HepG2 (cell line): ENCODE results near the gene GOLPH3. TPM values are rescaled to one million over a fixed set of nuclear protein-coding genes. Genes with fewer than 3 reads are reported as not detected.

Experiments used
- DMTF1 ChIP-seq: sonication (generic); formaldehyde crosslinking; IDR thresholded peaks from 2 replicates; pipeline ENCODE4 v1.4.0; 2020; ENCODE audit warnings: mild to moderate bottlenecking, missing genetic modification reagents
- MED13 ChIP-seq: sonication (generic); formaldehyde crosslinking; IDR thresholded peaks from 2 replicates; pipeline ENCODE4 v1.5.0; 2020; ENCODE audit warnings: missing genetic modification reagents
- PCBP2 ChIP-seq: fragments of 200-400 bp; formaldehyde crosslinking; optimal IDR thresholded peaks from 2 replicates; pipeline ENCODE3; 2018; ENCODE audit warnings: low read length, low read depth; ENCODE audit not compliant: poor library complexity, severe bottlenecking
- SETDB1 ChIP-seq: sonication (generic); formaldehyde crosslinking; IDR thresholded peaks from 2 replicates; pipeline ENCODE4 v1.5.1; 2020; ENCODE audit warnings: missing genetic modification reagents, mild to moderate bottlenecking, borderline replicate concordance
- SMAD9 ChIP-seq: sonication (generic); formaldehyde crosslinking; IDR thresholded peaks from 2 replicates; pipeline ENCODE4 v1.5.1; 2020; ENCODE audit warnings: mild to moderate bottlenecking, missing genetic modification reagents
- SOX6 ChIP-seq, 2 experiments: fragments of 450-650 bp in 1 of 2; sonication (generic) in 1 of 2; formaldehyde crosslinking in 1 of 2; IDR thresholded peaks; 2 replicates each; pipeline versions ENCODE4 v1.4.0 to v1.6.1; 2017 to 2020; ENCODE audit warnings: antibody characterized with exemption in 1 of 2, mild to moderate bottlenecking in 1 of 2, missing genetic modification reagents in 1 of 2
- TP53 ChIP-seq: sonication (generic); formaldehyde crosslinking; conservative IDR thresholded peaks from 2 replicates; pipeline ENCODE4 v1.4.0; 2020; ENCODE audit warnings: missing genetic modification reagents
- WIZ ChIP-seq: sonication (generic); formaldehyde crosslinking; IDR thresholded peaks from 2 replicates; pipeline ENCODE4 v1.5.1; 2020; ENCODE audit warnings: mild to moderate bottlenecking, missing genetic modification reagents
- ZFP91 ChIP-seq: sonication (generic); formaldehyde crosslinking; IDR thresholded peaks from 2 replicates; pipeline ENCODE4 v1.9.0; 2022; ENCODE audit warnings: missing genetic modification reagents, mild to moderate bottlenecking, borderline replicate concordance
- ZMYM3 ChIP-seq: sonication (generic); formaldehyde crosslinking; IDR thresholded peaks from 2 replicates; pipeline ENCODE4 v1.5.1; 2020; ENCODE audit warnings: mild to moderate bottlenecking, missing genetic modification reagents
- ZNF354B ChIP-seq: sonication (generic); formaldehyde crosslinking; IDR thresholded peaks from 2 replicates; pipeline ENCODE4 v1.8.0; 2022; ENCODE audit warnings: mild to moderate bottlenecking, missing genetic modification reagents
- ZNF414 ChIP-seq: sonication (generic); formaldehyde crosslinking; IDR thresholded peaks from 2 replicates; pipeline ENCODE4 v1.5.0; 2020; ENCODE audit warnings: missing genetic modification reagents
- ZNF572 ChIP-seq: sonication (generic); formaldehyde crosslinking; IDR thresholded peaks from 2 replicates; pipeline ENCODE4 v1.5.1; 2020; ENCODE audit warnings: mild to moderate bottlenecking, missing genetic modification reagents
- ZNF639 ChIP-seq: conservative IDR thresholded peaks from 2 replicates; pipeline ENCODE4 v1.6.1; 2018; ENCODE audit warnings: missing genetic modification reagents
- ZNF713 ChIP-seq: sonication (generic); formaldehyde crosslinking; IDR thresholded peaks from 2 replicates; pipeline ENCODE4 v1.4.0; 2020; ENCODE audit warnings: mild to moderate bottlenecking, missing genetic modification reagents
- ZNF747 ChIP-seq: sonication (generic); formaldehyde crosslinking; IDR thresholded peaks from 2 replicates; pipeline ENCODE4 v1.8.1; 2023; ENCODE audit warnings: missing genetic modification reagents, mild to moderate bottlenecking, borderline replicate concordance
- ZSCAN22 ChIP-seq: sonication (generic); formaldehyde crosslinking; IDR thresholded peaks from 2 replicates; pipeline ENCODE4 v1.4.0; 2020; ENCODE audit warnings: mild to moderate bottlenecking, missing genetic modification reagents
- polyA plus RNA-seq, 8 experiments: library from polyadenylated mRNA; depleted of rRNA in 3 of 8; stranded (reverse) in 7 of 8; unstranded in 1 of 8; fragments of >200 nt; fragmentation: Illumina TruSeq in 4 of 8; extraction: Trizol in 4 of 8; gene quantifications; 2 replicates each; pipeline versions ENCODE4 v1.2.1 to v1.2.3, GENCODE V29; 2011 to 2016; ENCODE audit warnings: low read depth in 4 of 8, missing spikeins in 1 of 8, mixed read lengths in 1 of 8; ENCODE audit not compliant: insufficient read depth in 1 of 8
- total RNA-seq, 5 experiments: library from RNA; depleted of rRNA; stranded (reverse); fragments of >200 nt; fragmentation: Illumina TruSeq; extraction: Trizol; gene quantifications; 2 replicates each; pipeline ENCODE4 v1.2.3, GENCODE V29; 2016; ENCODE audit warnings: low read depth in 1 of 5
- TF ChIP-seq, protein P1 (sequence below): sonication (generic); formaldehyde crosslinking; IDR thresholded peaks from 2 replicates; pipeline ENCODE4 v1.5.0; 2020; ENCODE audit warnings: missing genetic modification reagents

Gene GOLPH3
- total and polyA plus RNA-seq, 2 of the 13 experiments (the other 11 are each of a cell fraction or from before 2014, with no cell fraction given), result 59.5 to 84.5 TPM

DNA sequence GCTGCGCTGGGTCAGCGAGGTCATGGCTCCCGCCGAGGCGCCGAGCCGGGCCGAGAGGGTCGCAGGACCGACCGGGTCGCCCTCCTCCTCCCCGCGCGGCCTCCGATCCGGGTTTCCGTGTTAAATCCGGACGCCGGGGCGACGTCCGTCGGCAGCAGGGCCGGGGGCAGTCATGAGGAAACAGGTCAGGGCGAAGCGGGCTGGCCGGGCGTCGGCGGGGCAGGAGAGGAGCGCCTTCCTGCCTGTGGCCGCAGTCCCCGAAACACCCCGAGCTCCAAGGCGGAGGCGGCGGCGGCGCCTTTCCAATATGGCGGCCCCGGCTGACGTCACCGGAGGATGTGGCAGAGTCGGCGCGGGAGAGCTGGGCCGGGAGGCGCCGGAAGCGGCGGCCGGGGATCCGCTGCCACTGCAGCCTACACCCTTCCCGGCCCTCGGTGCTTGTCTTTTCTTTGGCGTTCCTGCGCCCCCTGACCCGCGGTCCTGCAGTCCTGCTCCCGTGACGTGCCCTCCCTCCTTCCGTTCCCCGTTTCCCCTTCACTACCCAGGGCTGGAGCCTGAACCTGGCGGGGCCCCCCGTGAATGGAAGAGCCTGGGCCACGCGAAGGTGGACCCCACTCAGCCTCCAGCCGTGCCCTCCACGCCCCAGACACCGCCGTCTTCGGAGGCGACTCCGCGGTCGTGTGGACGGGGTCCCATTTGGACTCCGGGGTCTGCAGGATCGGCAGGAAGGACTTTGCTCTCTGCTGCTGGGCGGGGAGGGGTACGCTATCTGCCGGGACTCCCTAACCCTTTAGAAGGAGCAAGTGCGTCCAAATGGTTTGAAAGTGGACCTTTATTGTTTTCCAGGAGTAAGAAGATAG is at the start of gene GOLPH3 (continued):
- peak; percentile 60; the same call in 1 of the 2 replicates for TF ChIP-seq ZNF639 (CRISPR knock-in tag)
- TF ChIP-seq WIZ (CRISPR knock-in tag), result peak; percentile 53; the same call in 1 of the 2 replicates
- peak; percentile 63 for TF ChIP-seq MED13
- TF ChIP-seq SOX6 (IDR thresholded peaks at IDR 0.05), result no peak
- TF ChIP-seq SOX6 (CRISPR knock-in tag; IDR thresholded peaks at IDR 0.05), result peak; percentile 84
- TF ChIP-seq, protein P1, sequence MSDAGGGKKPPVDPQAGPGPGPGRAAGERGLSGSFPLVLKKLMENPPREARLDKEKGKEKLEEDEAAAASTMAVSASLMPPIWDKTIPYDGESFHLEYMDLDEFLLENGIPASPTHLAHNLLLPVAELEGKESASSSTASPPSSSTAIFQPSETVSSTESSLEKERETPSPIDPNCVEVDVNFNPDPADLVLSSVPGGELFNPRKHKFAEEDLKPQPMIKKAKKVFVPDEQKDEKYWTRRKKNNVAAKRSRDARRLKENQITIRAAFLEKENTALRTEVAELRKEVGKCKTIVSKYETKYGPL (CRISPR knock-in tag), result no peak; the same call in 1 of the 2 replicates
- TF ChIP-seq DMTF1 (CRISPR knock-in tag), result no peak
- TF ChIP-seq PCBP2, result no peak
- 0 out of 2 replicates have a peak, but pooled peaks have one; percentile 49 for TF ChIP-seq ZNF713
- TF ChIP-seq ZNF354B (CRISPR knock-in tag), result no peak
- peak; percentile 73; the same call in 1 of the 2 replicates for TF ChIP-seq ZNF747 (CRISPR knock-in tag)
- TF ChIP-seq ZNF572 (CRISPR knock-in tag), result peak; percentile 81
- TF ChIP-seq ZMYM3 (CRISPR knock-in tag), result no peak; the same call in none of the 2 replicates
- no peak for TF ChIP-seq ZSCAN22 (CRISPR knock-in tag)
- TF ChIP-seq TP53, result no peak
- no peak for TF ChIP-seq SMAD9 (CRISPR knock-in tag)
- TF ChIP-seq SETDB1, result no peak
- no peak; the same call in 1 of the 2 replicates for TF ChIP-seq ZNF414
- peak; percentile 91; the same call in 1 of the 2 replicates for TF ChIP-seq ZFP91 (CRISPR knock-in tag)
